MCF 10A (cell line): Measurements from ENCODE around the gene TMEM131L. TPM values are rescaled to one million over a fixed set of nuclear protein-coding genes. Genes with fewer than 3 reads are reported as not detected.

Experiments
- BruUV-seq: library from RNA; stranded (reverse); fragments of 400-500 nt; replicated peaks from 2 replicates; lab custom pipeline; 2021; lab: Mats Ljungman, UMichigan
- CTCF ChIA-PET: fragments of 300-600 bp; sonication (Branson Sonifier 250); formaldehyde crosslinking; extraction: SDS; loops from one replicate; lab custom pipeline; 2021; ENCODE audit warnings: antibody characterized with exemption, inconsistent platforms; lab: Yijun Ruan, JAX
- POLR2A ChIA-PET: fragments of 300-600, 350-650 bp; sonication (Branson Sonifier 250); formaldehyde crosslinking; extraction: SDS; loops from one replicate; lab custom pipeline; 2020; ENCODE audit warnings: antibody characterized with exemption, inconsistent platforms; lab: Yijun Ruan, JAX
- DNase-seq: peaks from one replicate; pipeline ENCODE4 v3.0.0-alpha.2; 2018; ENCODE audit not compliant: unreplicated experiment
- H3K27ac Mint-ChIP-seq: one replicate; pipeline ENCODE4 v1.8.0; 2022; ENCODE audit warnings: mild to moderate bottlenecking, low read depth, mixed read lengths; ENCODE audit not compliant: unreplicated experiment
- H3K27me3 Mint-ChIP-seq: one replicate; pipeline ENCODE4 v1.8.0; 2022; ENCODE audit warnings: mixed read lengths; ENCODE audit not compliant: insufficient read depth, unreplicated experiment
- H3K36me3 Mint-ChIP-seq: one replicate; pipeline ENCODE4 v1.8.0; 2022; ENCODE audit warnings: mild to moderate bottlenecking, moderate library complexity, mixed read lengths; ENCODE audit not compliant: insufficient read depth, unreplicated experiment
- H3K4me1 Mint-ChIP-seq: one replicate; pipeline ENCODE4 v1.8.0; 2022; ENCODE audit warnings: mixed read lengths; ENCODE audit not compliant: insufficient read depth, unreplicated experiment
- H3K4me3 Mint-ChIP-seq: one replicate; pipeline ENCODE4 v1.8.0; 2022; ENCODE audit warnings: mild to moderate bottlenecking, moderate library complexity, mixed read lengths; ENCODE audit not compliant: unreplicated experiment
- H3K9me3 Mint-ChIP-seq: one replicate; pipeline ENCODE4 v1.8.0; 2022; ENCODE audit warnings: mixed read lengths; ENCODE audit not compliant: unreplicated experiment
- CTCF ChIP-seq: fragments of 200-600 bp; IDR thresholded peaks from one replicate; pipeline ENCODE4 v1.8.0; 2022; ENCODE audit warnings: antibody characterized with exemption, mild to moderate bottlenecking; ENCODE audit not compliant: unreplicated experiment
- intact Hi-C: fragments of 100-400 bp; cut with micrococcal nuclease; formaldehyde crosslinking; loops from 2 replicates; pipeline ENCODE4 v1.14.1; 2022
- total RNA-seq: library from RNA; stranded (reverse); gene quantifications from 2 replicates; pipeline ENCODE4 v1.2.3, GENCODE V29; 2022

TMEM131L gene
- total RNA-seq, 1 experiment from 2014 or later, result 10.1 TPM

DNA sequence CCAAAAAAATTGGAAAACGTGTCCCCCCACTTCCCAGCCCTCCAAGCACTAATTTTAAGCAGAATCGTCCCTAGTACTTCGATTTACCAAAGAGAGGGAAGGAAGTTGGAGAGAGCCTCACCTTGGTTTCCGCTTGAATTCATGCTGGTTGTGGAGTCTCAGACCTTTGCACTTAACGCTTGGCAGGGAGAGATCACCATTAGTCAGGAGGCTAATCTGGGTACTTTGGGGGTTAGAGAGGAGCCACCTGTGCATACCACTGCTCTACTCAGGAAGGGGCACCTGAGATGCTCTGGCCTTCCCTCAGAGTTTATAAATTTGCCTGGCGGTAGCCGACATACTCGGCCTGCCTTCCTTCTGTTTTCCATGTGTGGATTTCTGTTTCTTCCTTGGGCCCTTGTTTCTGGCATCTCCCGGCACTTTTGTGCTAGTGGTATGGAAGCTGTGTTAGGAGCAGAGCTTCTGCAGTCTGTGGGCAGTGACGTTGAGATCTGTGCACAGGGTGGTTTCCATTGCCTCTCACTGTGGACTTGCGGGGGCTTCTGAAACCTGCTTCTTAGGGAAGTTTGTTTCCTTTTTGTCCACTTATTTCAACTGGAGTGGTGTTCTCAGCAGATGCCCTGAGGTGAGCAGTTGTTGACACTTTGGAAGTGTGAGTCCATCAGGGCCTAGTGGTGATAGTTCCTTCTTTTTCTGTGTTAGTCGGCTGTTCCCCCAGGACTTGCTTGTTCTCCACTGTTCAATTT lies 104.2 kb downstream of the TMEM131L start:
- BruUV-seq, result no TSS peak
- Mint-ChIP-seq H3K4me3 (no peak overlapping the region), H3K9me3 (no peaks in the 10 kb centered on the region), H3K36me3 (peaks cover 4% of the 10 kb centered on the region), H3K4me1 (no peaks in the 10 kb centered on the region), H3K27ac (no peak overlapping the region), H3K27me3 (no peaks in the 10 kb centered on the region)
- DNase-seq, result no peak
- intact Hi-C loops, result loop anchor here (5.0 to 10.0 kb wide), 3 partner anchors 83 to 486 kb away; no protein-coding TSS in a partner anchor
- ChIA-PET POLR2A (interaction anchor here (0.8 to 1.1 kb wide), 2 partner anchors 12 to 105 kb away, joined by 3 read pairs; no protein-coding TSS in a partner anchor), CTCF (interaction anchor here (1.2 to 1.9 kb wide), 2 partner anchors 137 to 179 kb away, joined by 3 to 6 read pairs; no protein-coding TSS in a partner anchor)
- no peak for TF ChIP-seq CTCF

GRCh38 chr4:153571006-153571545 lies 104.9 kb downstream of the TMEM131L start:
- no peaks in the 10 kb centered on the region for H3K4me1 Mint-ChIP-seq
- POLR2A ChIA-PET, result interaction anchor here (0.8 to 1.5 kb wide), 3 partner anchors 11 to 226 kb away, joined by 3 to 7 read pairs (median 3); no protein-coding TSS in a partner anchor
- DNase-seq, result no peak
- H3K36me3 Mint-ChIP-seq, result peaks cover 4% of the 10 kb centered on the region
- no peak overlapping the region for H3K4me3 Mint-ChIP-seq
- CTCF ChIA-PET, result interaction anchor here (0.7 to 4.2 kb wide), 5 partner anchors 14 to 229 kb away, joined by 3 to 55 read pairs (median 6); partner anchors contain the start of gene MND1
- TF ChIP-seq CTCF, result no peak
- H3K9me3 Mint-ChIP-seq, result no peaks in the 10 kb centered on the region
- H3K27me3 Mint-ChIP-seq, result no peaks in the 10 kb centered on the region
- no TSS peak for BruUV-seq
- H3K27ac Mint-ChIP-seq, result no peak overlapping the region
- intact Hi-C loops, result loop anchor here (5.0 to 10.0 kb wide), 3 partner anchors 84 to 486 kb away; no protein-coding TSS in a partner anchor

DNA sequence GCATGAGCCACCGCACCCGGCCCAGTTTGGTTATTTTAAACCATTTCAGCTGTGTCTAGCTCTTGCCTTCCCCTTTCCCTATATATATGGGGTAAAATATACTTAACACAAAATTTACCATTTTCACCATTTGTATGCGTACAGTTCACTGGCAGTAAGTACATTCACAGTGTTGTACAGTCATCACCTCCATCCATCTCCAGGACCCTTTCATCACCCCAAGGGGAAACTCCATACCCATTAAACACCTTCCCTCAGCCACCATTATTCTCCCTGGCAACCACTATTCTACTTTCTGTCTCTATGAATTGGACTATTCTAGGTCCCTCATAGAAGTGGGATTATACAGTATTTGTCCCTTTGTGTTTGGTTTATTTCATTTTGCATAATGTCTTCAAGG lies 106.4 kb downstream of the TMEM131L start:
- Mint-ChIP-seq H3K36me3 (peaks cover 4% of the 10 kb centered on the region), H3K4me1 (no peaks in the 10 kb centered on the region)
- POLR2A ChIA-PET, result interaction anchor here (0.9 to 2.3 kb wide), 3 partner anchors 106 to 140 kb away, joined by 3 to 34 read pairs (median 3); partner anchors contain the start of gene TMEM131L

More for the DNA sequence above, 106.4 kb downstream of the TMEM131L start:
- Mint-ChIP-seq H3K27ac (no peak overlapping the region), H3K27me3 (no peaks in the 10 kb centered on the region), H3K9me3 (no peaks in the 10 kb centered on the region), H3K4me3 (no peak overlapping the region)
- no TSS peak for BruUV-seq
- CTCF ChIA-PET, result interaction anchor here (0.6 to 4.2 kb wide), 11 partner anchors 8 to 665 kb away, joined by 3 to 55 read pairs (median 4); partner anchors contain the start of genes MND1 and TMEM131L
- no peak for DNase-seq
- no peak for TF ChIP-seq CTCF
- intact Hi-C loops, result loop anchor here (5.0 to 10.0 kb wide), 3 partner anchors 85 to 488 kb away; no protein-coding TSS in a partner anchor
